Measurements from ENCODE around the gene NKAIN1.

NKAIN1 gene

DNA sequence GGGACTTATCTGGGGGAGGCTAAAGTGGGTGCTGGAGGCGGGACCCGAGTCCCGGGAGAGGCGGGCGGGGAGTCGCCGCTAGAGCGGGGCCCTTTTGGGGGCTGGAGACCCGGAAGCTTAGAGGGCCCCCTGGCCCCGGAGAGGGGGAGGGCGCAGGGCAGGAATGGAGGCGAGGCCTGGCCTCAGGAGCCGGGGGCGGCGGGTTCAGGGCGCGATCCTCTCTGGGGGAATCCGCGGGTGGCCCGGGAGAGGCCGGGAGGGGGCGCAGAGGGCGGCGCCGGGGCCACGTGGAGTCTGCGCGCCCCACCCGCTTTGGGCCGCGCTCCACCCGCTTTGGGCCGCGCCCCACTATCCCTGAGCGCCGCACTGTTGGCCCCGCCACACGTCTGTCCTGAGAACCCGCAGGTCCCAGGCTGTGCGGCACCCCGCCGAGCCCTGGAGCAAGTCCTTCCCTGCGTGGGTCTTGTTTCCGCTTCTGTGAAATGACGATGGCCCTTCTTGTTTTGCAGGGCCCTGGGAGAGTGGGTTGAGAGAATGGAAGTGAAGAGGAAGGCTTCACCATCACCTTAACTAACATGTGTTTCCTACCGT is 84.4 kb downstream of the NKAIN1 start:
- Histone ChIP-seq H3K4me1 (ENCODE audit: control insufficient read depth, low read length) (peaks cover 20% of the 10 kb centered on the region), H3K27me3 (ENCODE audit: control insufficient read depth, low read length) (no peaks in the 10 kb centered on the region), H3K36me3 (ENCODE audit: control insufficient read depth, low read length) (no peaks in the 10 kb centered on the region), H4K20me1 (ENCODE audit: control insufficient read depth, insufficient read depth, low read depth, low read length) (no peaks in the 10 kb centered on the region), H3F3A (ENCODE audit: control insufficient read depth, insufficient read depth) (peaks cover 10% of the 10 kb centered on the region), H3K27ac (ENCODE audit: low read depth, low read length) (peak overlapping the region; percentile 22; the same call in 1 of the 2 replicates), H3K4me2 (ENCODE audit: low read length) (peak overlapping the region; percentile 85), H3K9me2 (replicated peaks; ENCODE audit: control insufficient read depth, low read length) (no peaks in the 10 kb centered on the region), H3K4me3 (ENCODE audit: low read length) (peak overlapping the region; percentile 84), H3K79me2 (ENCODE audit: control insufficient read depth, low read length) (no peaks in the 10 kb centered on the region), H3K9me3 (ENCODE audit: control insufficient read depth, insufficient read depth, low read length) (no peaks in the 10 kb centered on the region)
- TF ChIP-seq, protein P1, sequence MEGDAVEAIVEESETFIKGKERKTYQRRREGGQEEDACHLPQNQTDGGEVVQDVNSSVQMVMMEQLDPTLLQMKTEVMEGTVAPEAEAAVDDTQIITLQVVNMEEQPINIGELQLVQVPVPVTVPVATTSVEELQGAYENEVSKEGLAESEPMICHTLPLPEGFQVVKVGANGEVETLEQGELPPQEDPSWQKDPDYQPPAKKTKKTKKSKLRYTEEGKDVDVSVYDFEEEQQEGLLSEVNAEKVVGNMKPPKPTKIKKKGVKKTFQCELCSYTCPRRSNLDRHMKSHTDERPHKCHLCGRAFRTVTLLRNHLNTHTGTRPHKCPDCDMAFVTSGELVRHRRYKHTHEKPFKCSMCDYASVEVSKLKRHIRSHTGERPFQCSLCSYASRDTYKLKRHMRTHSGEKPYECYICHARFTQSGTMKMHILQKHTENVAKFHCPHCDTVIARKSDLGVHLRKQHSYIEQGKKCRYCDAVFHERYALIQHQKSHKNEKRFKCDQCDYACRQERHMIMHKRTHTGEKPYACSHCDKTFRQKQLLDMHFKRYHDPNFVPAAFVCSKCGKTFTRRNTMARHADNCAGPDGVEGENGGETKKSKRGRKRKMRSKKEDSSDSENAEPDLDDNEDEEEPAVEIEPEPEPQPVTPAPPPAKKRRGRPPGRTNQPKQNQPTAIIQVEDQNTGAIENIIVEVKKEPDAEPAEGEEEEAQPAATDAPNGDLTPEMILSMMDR (IDR thresholded peaks at IDR 0.05; ENCODE audit: low read depth, low read length, poor library complexity, severe bottlenecking), result peak; percentile 43
- TF ChIP-seq EZH2phosphoT487 (IDR thresholded peaks at IDR 0.05; ENCODE audit: borderline replicate concordance, low read length), result no peak

DNA sequence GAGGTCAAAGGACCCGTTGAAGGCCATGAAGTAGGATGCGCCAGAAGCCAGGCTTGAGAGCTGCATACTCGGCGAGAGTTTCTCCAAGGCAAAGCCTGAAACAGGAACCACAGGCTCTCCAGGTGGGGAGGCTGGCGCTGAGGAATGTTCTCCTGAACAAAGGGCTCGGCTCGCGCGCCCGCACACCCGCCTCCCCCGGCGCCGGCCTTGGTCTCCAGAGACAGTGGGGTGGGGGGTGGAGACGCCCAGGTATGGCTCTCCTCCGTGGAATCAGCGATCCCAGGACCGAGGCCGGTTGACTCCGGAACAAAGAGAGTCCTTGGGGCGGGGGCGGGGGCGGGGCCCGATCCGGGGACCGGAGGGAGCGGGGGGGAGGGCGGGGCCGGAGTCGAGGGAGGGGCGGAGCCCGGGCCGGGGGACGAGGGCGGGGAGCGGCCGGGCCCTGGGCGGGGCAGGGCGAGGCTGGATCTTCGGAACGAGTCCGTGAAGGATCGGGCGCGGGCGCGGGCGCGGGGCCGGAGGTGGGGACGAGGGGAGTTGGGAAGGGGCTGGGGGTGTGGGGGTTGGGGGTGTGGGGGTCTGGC is 85.0 kb downstream of the NKAIN1 start:
- peak overlapping the region; percentile 89 for H3K4me2 ChIP-seq (ENCODE audit: low read length)
- peak overlapping the region; percentile 84 for H3K4me3 ChIP-seq (ENCODE audit: low read length)
- peaks cover 20% of the 10 kb centered on the region for H3K4me1 ChIP-seq (ENCODE audit: control insufficient read depth, low read length)
- TF ChIP-seq, protein P1 (IDR thresholded peaks at IDR 0.05; ENCODE audit: low read depth, low read length, poor library complexity, severe bottlenecking), result no peak
- no peaks in the 10 kb centered on the region for H3K9me2 ChIP-seq (replicated peaks; ENCODE audit: control insufficient read depth, low read length)
- H4K20me1 ChIP-seq (ENCODE audit: control insufficient read depth, insufficient read depth, low read depth, low read length), result no peaks in the 10 kb centered on the region
- H3K36me3 ChIP-seq (ENCODE audit: control insufficient read depth, low read length), result no peaks in the 10 kb centered on the region
- H3F3A ChIP-seq (ENCODE audit: control insufficient read depth, insufficient read depth), result peaks cover 10% of the 10 kb centered on the region
- no peaks in the 10 kb centered on the region for H3K27me3 ChIP-seq (ENCODE audit: control insufficient read depth, low read length)
- H3K9me3 ChIP-seq (ENCODE audit: control insufficient read depth, insufficient read depth, low read length), result no peaks in the 10 kb centered on the region
- H3K79me2 ChIP-seq (ENCODE audit: control insufficient read depth, low read length), result no peaks in the 10 kb centered on the region
- no peak overlapping the region for H3K27ac ChIP-seq (ENCODE audit: low read depth, low read length)

DNA sequence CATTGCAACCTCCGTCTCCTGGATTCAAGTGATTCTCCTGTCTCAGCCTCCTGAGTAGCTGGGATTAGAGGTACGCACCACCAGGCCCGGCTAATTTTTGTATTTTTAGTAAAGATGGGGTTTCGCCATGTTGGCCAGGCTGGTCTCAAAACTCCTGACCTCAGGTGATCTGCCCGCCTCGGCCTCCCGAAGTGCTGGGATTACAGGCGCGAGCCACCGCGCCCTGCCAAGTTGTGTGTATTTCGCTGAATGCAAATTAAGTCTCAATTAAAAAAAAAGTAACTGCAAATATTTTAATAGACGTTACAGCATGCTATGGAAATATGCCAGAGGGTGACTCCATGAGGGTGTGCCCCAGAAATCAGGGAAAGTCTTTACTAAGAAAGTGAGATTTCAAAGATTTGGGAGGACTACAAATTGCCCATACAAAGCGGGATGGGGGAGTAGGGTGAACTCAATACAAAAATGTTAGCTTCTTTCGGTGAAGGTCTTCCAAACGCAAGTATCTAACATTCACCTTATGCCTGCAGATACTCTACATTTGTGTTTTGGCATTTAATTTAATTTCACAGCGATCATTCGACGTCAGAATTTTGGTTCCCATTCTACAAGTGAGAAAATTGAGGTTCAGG is 85.6 kb downstream of the NKAIN1 start:
- Histone ChIP-seq H3K4me3 (ENCODE audit: low read length) (peak overlapping the region; percentile 83), H3K9me2 (replicated peaks; ENCODE audit: control insufficient read depth, low read length) (no peaks in the 10 kb centered on the region), H3K4me1 (ENCODE audit: control insufficient read depth, low read length) (peaks cover 20% of the 10 kb centered on the region), H3K27ac (ENCODE audit: low read depth, low read length) (no peak overlapping the region), H3K4me2 (ENCODE audit: low read length) (peak overlapping the region; percentile 89), H3K27me3 (ENCODE audit: control insufficient read depth, low read length) (no peaks in the 10 kb centered on the region), H4K20me1 (ENCODE audit: control insufficient read depth, insufficient read depth, low read depth, low read length) (no peaks in the 10 kb centered on the region), H3F3A (ENCODE audit: control insufficient read depth, insufficient read depth) (peaks cover 10% of the 10 kb centered on the region), H3K79me2 (ENCODE audit: control insufficient read depth, low read length) (no peaks in the 10 kb centered on the region), H3K36me3 (ENCODE audit: control insufficient read depth, low read length) (no peaks in the 10 kb centered on the region), H3K9me3 (ENCODE audit: control insufficient read depth, insufficient read depth, low read length) (no peaks in the 10 kb centered on the region)
- TF ChIP-seq, protein P1 (IDR thresholded peaks at IDR 0.05; ENCODE audit: low read depth, low read length, poor library complexity, severe bottlenecking), result no peak
- TF ChIP-seq EZH2phosphoT487 (IDR thresholded peaks at IDR 0.05; ENCODE audit: borderline replicate concordance, low read length), result no peak

Data from DOHH2 (cell line).